ENCODE data around the gene ROCK2.
"Not testable (repeated sequence)": the region's sequence is repeated elsewhere in the genome, so short reads cannot be mapped to it uniquely, and the experiment has no call there.

The ROCK2 gene

GRCh38 chr2:11270891-11271290, 73.5 kb downstream of the ROCK2 start:
- H3K36me3 ChIP-seq: peaks cover 20 to 78% (median 57%) of the 10 kb centered on the region in 11 experiments
- H3K4me3 ChIP-seq: no peak overlapping the region
- H3K9me3 ChIP-seq (replicated peaks in 1 of 11): peaks cover 0 to 39% (median 27%) of the 10 kb centered on the region in 11 experiments; a peak in 18 of 22 replicates
- no peak overlapping the region for H3K9ac ChIP-seq
- no peak overlapping the region for H3K4me2 ChIP-seq
- H3K27ac ChIP-seq: no peak overlapping the region
- H3K27me3 ChIP-seq: no peaks in the 10 kb centered on the region
- H3K4me1 ChIP-seq: peaks cover 0 to 4% (median 0%) of the 10 kb centered on the region in 10 experiments; a peak in 2 of 20 replicates
- H4K20me1 ChIP-seq: peaks cover 0 to 17% (median 0%) of the 10 kb centered on the region in 11 experiments; a peak in 3 of 22 replicates
- TF ChIP-seq Cebpa-rat (IDR thresholded peaks at IDR 0.05): no peak

- TF ChIP-seq Cebpa-rat (IDR thresholded peaks at IDR 0.05): no peak
- Histone ChIP-seq H3K4me1 (peaks cover 0 to 4% (median 0%) of the 10 kb centered on the region in 10 experiments; a peak in 2 of 20 replicates), H3K36me3 (peaks cover 25 to 83% (median 63%) of the 10 kb centered on the region in 11 experiments)
These were observed 76.5 kb downstream of the ROCK2 start for GRCh38 chr2:11267931-11268330.

GRCh38 chr2:11264818-11265217, 79.6 kb downstream of the ROCK2 start:
- Histone ChIP-seq H3K4me3 (no peak overlapping the region), H3K9me3 (replicated peaks in 1 of 11) (peaks cover 4 to 34% (median 28%) of the 10 kb centered on the region in 11 experiments; a peak in 21 of 22 replicates), H3K9ac (no peak overlapping the region), H3K27ac (no peak overlapping the region), H3K4me2 (no peak overlapping the region), H3K36me3 (peaks cover 8 to 75% (median 49%) of the 10 kb centered on the region in 11 experiments), H3K27me3 (no peaks in the 10 kb centered on the region), H3K4me1 (no peaks in the 10 kb centered on the region), H4K20me1 (peaks cover 0 to 12% (median 0%) of the 10 kb centered on the region in 11 experiments; a peak in 6 of 22 replicates)
- TF ChIP-seq Cebpa-rat (IDR thresholded peaks at IDR 0.05): no peak

More at GRCh38 chr2:11267931-11268330, 76.5 kb downstream of the ROCK2 start:
- Histone ChIP-seq H3K9me3 (replicated peaks in 1 of 11) (peaks cover 0 to 31% (median 26%) of the 10 kb centered on the region in 11 experiments; a peak in 19 of 22 replicates), H3K27me3 (no peaks in the 10 kb centered on the region), H3K9ac (no peak overlapping the region), H3K27ac (no peak overlapping the region), H4K20me1 (peaks cover 0 to 9% (median 0%) of the 10 kb centered on the region in 11 experiments; a peak in 3 of 22 replicates), H3K4me3 (no peak overlapping the region), H3K4me2 (no peak overlapping the region)

- Histone ChIP-seq H3K4me2 (no peak overlapping the region), H3K9me3 (replicated peaks in 1 of 11) (peaks cover 4 to 26% (median 19%) of the 10 kb centered on the region in 11 experiments; a peak in 21 of 22 replicates), H3K36me3 (peaks cover 7 to 70% (median 46%) of the 10 kb centered on the region in 11 experiments; a peak in 21 of 22 replicates), H3K9ac (no peak overlapping the region), H3K4me3 (no peak overlapping the region), H3K4me1 (no peaks in the 10 kb centered on the region), H3K27me3 (no peaks in the 10 kb centered on the region), H3K27ac (no peak overlapping the region), H4K20me1 (peaks cover 0 to 12% (median 0%) of the 10 kb centered on the region in 11 experiments; a peak in 6 of 22 replicates)
- no peak for TF ChIP-seq Cebpa-rat (IDR thresholded peaks at IDR 0.05)
These were observed 80.4 kb downstream of the ROCK2 start for GRCh38 chr2:11264007-11264406.

GRCh38 chr2:11263177-11263576, 81.3 kb downstream of the ROCK2 start:
- Histone ChIP-seq H3K4me1 (no peaks in the 10 kb centered on the region), H3K36me3 (peaks cover 7 to 75% (median 44%) of the 10 kb centered on the region in 11 experiments; a peak in 21 of 22 replicates), H4K20me1 (peaks cover 0 to 12% (median 0%) of the 10 kb centered on the region in 11 experiments; a peak in 6 of 22 replicates), H3K4me2 (no peak overlapping the region), H3K27me3 (no peaks in the 10 kb centered on the region), H3K27ac (no peak overlapping the region), H3K9ac (no peak overlapping the region), H3K9me3 (replicated peaks in 1 of 11) (peaks cover 4 to 20% (median 15%) of the 10 kb centered on the region in 11 experiments; a peak in 21 of 22 replicates), H3K4me3 (no peak overlapping the region)
- TF ChIP-seq Cebpa-rat (IDR thresholded peaks at IDR 0.05): no peak

- H3K4me1 ChIP-seq, H3K4me3 ChIP-seq, H3K27me3 ChIP-seq, H3K4me2 ChIP-seq, H3K27ac ChIP-seq, H3K9ac ChIP-seq: not testable (repeated sequence)
- H4K20me1 ChIP-seq: peaks cover 0 to 12% (median 0%) of the 10 kb centered on the region in 11 experiments; a peak in 5 of 22 replicates
- peaks cover 9 to 78% (median 50%) of the 10 kb centered on the region in 11 experiments for H3K36me3 ChIP-seq
- peaks cover 4 to 23% (median 17%) of the 10 kb centered on the region in 11 experiments; a peak in 21 of 22 replicates for H3K9me3 ChIP-seq (replicated peaks in 1 of 11)
These were observed 82.0 kb downstream of the ROCK2 start for GRCh38 chr2:11262438-11262837.

- Histone ChIP-seq H3K36me3 (peaks cover 17 to 83% (median 59%) of the 10 kb centered on the region in 11 experiments), H4K20me1 (peaks cover 0 to 16% (median 0%) of the 10 kb centered on the region in 11 experiments; a peak in 5 of 22 replicates), H3K9me3 (replicated peaks in 1 of 11) (peaks cover 8 to 32% (median 22%) of the 10 kb centered on the region in 11 experiments; a peak in 21 of 22 replicates)
- H3K4me2 ChIP-seq, H3K4me1 ChIP-seq, H3K27me3 ChIP-seq, H3K9ac ChIP-seq, H3K27ac ChIP-seq, H3K4me3 ChIP-seq: not testable (repeated sequence)
These were observed 82.9 kb downstream of the ROCK2 start for GRCh38 chr2:11261564-11261963.

- Histone ChIP-seq H3K9ac (no peak overlapping the region), H3K4me1 (no peaks in the 10 kb centered on the region; a peak in 1 of 20 replicates), H3K9me3 (replicated peaks in 1 of 11) (peaks cover 8 to 32% (median 26%) of the 10 kb centered on the region in 11 experiments; a peak in 21 of 22 replicates), H3K27me3 (no peaks in the 10 kb centered on the region), H3K4me3 (no peak overlapping the region), H3K4me2 (no peak overlapping the region), H3K36me3 (peaks cover 21 to 83% (median 60%) of the 10 kb centered on the region in 11 experiments), H3K27ac (no peak overlapping the region), H4K20me1 (peaks cover 0 to 16% (median 0%) of the 10 kb centered on the region in 11 experiments; a peak in 5 of 22 replicates)
- no peak for TF ChIP-seq Cebpa-rat (IDR thresholded peaks at IDR 0.05)
These were observed 83.5 kb downstream of the ROCK2 start for GRCh38 chr2:11260979-11261378.

- no peaks in the 10 kb centered on the region for H3K27me3 ChIP-seq
- H3K4me2 ChIP-seq: no peak overlapping the region
- H4K20me1 ChIP-seq: peaks cover 0 to 7% (median 0%) of the 10 kb centered on the region in 11 experiments; a peak in 4 of 22 replicates
- H3K9ac ChIP-seq: no peak overlapping the region
- no peak overlapping the region for H3K4me3 ChIP-seq
- H3K27ac ChIP-seq: no peak overlapping the region
- H3K36me3 ChIP-seq: peaks cover 16 to 67% (median 43%) of the 10 kb centered on the region in 11 experiments
- H3K9me3 ChIP-seq (replicated peaks in 1 of 11): peaks cover 8 to 24% (median 20%) of the 10 kb centered on the region in 11 experiments; a peak in 21 of 22 replicates
- no peak for TF ChIP-seq Cebpa-rat (IDR thresholded peaks at IDR 0.05)
- H3K4me1 ChIP-seq: no peaks in the 10 kb centered on the region; a peak in 1 of 20 replicates
These were observed 86.5 kb downstream of the ROCK2 start for GRCh38 chr2:11257964-11258363.

All from BLaER1 treated with 17β-estradiol and CSF1 and Interleukin-3, amounts not matched to agents 10 nM and 100 nM (cell line).